A204.1 (cell line): Measurements from ENCODE around the gene SMURF2.
"Not testable (repeated sequence)": the region's sequence is repeated elsewhere in the genome, so short reads cannot be mapped to it uniquely, and the experiment has no call there.

ENCODE experiments used
- FAIRE-seq: peaks from 2 replicates; lab custom pipeline; 2012; peaks lifted over from hg19 to GRCh38; lab: Jason Lieb, UNC

SMURF2 gene

DNA sequence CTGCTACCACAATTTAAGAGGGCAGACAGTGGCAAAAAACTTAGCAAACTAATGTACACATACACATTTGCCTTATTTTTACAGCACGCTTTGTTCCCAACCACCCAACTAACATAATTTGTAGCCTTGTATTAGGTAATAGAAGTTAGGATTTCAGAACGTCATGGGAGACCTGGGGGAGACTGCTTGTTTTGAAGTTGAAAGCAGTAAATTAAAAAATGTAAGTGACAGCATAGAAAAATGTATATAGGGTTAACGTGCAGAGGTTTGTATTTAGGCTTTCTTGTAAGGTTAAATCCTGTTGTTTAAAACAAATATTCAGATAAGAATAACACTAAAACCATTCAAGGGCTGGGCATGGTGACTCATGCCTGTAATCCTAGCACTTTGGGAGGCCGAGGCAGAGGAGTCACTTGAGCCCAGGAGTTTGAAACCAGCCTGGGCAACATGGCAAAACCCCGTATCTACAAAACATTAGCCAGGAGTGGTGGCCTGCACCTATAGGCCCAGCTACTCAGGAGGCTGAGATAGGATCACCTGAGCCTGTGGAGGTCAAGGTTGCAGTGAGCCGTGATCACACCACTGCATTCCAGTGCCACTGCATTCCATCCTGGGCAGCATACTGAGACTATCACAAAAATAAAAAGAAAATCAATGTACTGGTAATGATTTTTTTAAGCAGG, 2.3 kb upstream of the SMURF2 start:
- FAIRE-seq, result not testable (repeated sequence)

DNA sequence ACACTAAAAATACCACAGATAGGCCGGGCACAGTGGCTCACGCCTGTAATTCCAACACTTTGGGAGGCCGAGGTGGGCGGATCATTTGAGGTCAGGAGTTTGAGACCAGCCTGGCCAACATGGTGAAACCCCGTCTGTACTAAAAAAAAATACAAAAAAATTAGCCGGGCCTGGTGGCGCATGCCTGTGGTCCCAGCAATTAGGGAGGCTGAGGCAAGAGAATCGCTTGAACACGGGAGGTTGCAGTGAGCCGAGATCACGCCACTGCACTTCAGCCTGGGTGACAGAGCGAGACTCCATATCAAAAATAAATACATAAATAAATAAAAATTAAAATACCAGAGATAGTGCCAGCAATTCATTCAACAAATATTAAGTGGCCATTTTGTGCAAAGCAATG, 1.7 kb upstream of the SMURF2 start:
- FAIRE-seq, result not testable (repeated sequence)

DNA sequence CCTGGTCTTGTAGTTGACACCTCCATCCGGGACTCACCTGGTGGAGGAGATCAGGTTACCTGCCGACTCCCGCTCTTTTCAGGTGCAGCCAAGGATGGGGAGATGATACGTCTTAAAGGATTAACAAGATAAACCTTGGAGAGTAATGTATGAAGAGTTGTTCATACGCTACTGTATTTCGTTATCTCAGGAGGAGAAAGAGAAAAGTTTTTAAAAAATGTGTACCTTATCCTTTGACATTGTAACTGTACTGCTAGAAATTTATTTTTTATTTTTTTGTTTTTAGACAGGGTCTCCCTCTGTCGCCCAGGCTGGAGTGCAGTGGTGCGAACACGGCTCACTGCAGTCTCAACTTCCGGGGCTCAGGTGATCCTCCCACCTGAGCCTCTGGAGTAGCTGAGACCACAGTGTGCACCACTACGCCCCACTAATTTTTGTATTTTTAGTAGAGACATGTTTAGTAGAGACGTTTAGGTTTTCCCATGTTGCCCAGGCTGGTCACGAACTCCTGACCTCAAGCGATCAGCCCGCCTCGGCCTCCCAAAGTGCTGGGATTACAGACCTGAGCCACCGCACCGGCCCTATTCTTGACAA, 764 bp upstream of the SMURF2 start:
- FAIRE-seq, result no peak

DNA sequence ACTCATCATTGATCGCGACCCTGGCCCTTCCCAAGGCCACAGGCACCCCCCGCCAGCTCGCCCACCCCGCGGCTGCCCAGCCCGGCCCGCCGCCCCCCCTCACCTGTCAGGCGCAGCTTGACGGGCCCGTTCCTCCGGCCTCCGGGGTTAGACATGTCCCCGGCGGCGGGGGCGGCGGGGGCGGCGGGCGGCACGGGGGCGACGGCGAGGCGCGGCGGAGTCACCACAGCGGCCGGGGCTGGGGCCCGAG, 456 bp downstream of the SMURF2 start:
- no peak for FAIRE-seq

DNA sequence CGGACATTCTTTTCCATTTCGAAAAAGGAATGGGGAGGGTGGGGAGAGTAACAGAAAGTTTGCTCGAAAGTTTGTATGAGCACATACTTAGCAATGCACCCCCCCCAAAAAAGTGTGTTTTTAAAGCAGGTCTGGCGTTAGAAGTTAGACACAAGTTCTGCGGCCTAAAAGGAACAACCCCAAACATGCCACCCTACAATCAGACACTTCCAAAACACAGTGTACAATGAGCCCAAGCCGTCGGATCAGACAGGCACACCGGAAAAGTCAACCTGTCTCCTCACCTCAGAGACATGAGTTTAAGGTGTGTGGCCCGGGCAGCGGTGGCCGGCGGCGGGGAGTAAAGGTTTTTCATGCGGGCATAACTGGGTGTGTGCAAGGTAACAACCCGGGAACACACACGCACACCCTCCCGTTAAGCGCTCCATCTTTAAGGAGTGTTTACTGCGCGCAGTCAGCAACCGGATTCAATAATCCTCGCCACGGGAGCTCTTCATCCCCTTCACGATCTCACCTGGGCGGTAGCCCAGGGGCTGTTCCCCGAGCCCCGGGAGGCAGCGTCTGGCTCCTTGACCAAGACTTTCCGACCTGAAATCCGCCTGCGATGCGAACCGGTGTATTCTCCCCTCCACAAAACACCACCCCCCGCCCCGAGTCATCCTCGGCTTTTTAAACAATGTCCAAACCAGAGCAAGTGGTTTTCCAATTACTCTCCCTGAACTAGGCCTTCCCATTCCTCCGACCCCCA, 955 bp downstream of the SMURF2 start:
- not testable (repeated sequence) for FAIRE-seq

DNA sequence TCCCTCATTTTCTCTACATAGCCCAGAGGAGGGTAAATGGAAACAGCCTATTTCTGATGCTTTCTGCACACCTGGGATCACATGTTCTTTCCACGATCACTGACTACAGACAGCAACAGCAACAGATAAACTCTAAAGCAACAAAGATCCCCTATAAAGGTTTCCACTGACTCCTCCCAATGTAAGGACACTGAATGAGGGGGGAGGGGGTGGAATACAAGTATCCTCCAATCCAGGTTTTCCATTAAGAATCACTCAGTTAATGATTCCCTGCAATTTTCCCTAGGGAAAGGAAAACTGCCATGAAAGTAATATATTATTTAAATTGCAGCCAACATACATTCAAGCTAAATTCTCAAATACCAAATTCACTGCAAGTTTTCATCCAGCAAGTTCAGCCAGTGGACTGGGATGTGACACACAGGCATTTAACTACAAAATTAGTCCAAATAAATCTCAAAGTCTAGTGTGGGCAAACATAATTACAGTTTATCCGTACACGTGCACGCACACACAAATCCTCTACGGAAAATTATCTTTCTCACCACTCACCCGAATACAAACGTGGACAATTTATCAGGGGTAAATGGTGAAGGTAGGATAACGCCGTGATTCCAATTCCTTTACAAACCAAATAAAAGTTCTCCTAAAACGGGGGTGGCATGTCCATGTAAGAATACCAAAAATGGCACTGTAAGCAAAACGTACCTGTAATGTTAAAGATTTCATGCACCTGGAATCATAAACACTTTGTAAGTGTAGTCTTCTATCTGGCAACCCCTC, 1.7 kb downstream of the SMURF2 start:
- FAIRE-seq, result not testable (repeated sequence)

DNA sequence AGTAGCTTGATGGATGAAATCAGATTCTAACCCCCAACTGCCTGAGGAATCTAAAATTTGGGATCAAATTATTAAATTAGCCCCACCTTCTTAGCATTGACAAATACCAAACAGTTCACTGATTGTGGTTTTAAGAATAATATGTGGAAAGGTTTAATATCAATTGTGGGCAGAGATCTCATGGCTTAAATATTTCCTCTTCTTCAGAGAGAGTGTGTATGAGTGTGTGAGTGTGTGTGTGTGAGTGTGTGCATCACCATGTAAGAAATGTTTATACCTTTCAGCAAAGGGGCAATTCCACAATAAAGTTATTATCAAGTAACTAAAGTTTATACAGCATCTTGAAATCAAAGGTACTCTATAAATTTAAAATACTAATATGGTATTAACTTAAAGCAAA, 3.2 kb downstream of the SMURF2 start:
- no peak for FAIRE-seq

DNA sequence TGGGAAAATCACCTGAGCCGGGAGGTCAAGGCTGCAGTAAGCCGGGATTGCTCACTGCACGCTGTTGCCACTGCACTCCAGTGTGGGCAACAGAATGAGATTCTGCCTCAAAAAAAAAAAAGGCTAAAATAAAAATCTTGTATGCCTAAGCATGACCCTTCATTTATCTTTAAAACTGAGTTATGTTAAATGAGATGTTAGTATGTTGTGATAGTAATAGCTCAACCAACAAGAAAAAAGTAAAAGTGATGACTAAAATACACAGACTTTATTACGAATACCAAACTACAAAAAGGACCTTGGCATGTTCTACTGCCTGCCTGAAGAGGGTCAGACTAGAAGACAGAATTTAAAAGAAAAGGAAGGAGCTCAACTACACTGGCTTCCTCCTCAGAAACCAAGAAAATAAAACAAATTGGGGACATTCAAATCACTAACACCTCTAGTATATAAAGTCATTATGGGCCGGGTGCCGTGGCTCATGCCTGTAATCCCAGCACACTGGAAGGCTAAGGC, 4.4 kb downstream of the SMURF2 start:
- FAIRE-seq, result no peak

DNA sequence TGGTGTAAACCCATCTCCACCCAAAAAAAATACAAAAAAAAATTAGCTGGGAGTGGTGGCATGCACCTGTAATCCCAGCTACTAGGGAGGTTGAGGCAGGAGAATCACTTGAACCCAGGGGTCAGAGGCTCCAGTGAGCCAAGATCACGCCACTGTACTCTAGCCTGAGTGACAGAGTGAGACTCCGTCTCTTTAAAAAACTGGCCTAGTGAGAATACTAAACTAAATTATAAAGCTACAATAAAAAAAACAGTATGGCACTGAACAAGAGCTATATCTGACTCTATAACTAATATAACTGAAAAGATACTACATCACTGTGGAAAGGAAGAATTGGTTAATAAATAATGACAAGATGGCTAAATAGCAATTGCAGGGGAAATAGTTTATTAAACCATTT, 6.4 kb downstream of the SMURF2 start:
- FAIRE-seq, result no peak

DNA sequence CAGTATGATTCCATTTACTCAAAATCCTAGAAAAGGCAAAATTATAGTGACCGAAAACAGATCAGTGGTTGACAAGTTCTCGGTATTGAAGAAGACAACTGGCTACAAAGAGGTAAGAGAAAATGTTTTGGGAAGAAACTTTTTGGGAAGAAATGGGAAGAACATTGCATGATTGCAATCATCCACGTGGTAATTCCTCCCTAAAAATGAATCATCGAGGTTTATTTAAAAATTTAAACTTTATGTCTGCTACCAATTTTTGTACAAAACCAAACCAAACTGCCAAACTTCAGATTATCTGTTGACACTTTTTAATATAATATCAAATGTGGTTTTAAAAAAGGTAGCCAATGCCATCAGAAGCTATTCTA, 8.1 kb downstream of the SMURF2 start:
- FAIRE-seq, result no peak

DNA sequence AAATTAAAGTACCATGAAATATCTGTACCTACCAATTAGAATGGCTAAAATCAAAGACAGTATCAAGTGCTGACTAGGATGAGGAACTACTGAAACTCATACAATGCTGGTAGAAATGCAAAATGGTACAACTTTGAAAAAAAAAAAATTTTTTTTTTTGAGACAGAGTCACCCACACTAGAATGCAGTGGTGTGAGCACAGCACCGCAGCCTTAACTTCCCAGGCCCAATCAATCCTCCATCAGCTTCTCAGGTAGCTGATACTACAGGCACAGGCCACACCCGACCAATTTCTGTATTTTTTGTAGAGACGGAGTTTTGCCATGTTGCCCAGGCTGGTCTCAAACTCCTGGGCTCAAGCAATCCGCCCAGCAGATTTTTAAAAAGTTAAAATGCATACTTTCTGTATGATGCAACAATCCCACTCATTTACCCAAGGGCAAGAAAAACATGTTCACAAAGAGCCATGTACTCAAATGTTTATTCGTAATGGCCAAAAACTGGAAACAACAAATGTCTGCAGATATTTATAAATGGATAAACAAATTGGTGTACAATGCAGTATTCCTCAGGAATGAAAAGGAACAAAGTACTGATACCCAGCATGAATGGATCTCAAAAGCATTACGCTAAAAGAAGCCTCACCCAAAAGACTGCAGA, 8.7 kb downstream of the SMURF2 start:
- no peak for FAIRE-seq

DNA sequence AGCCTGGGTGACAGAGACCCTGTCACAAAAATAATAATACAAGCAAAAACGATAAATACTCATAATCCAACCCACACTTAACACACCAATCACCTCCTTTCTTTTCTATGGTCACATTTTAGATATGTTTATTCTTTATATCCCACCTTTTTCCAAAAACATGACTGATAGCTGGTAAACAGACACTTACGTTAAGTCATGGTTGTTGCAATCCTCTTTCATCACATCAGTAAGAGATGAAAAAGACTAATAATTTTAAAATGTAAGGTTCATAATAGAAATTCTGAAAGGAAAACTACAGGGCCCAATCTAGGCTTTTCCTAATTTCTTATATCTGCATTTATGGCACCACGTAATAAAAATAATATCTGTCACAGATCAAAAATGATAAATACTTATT, 10.2 kb downstream of the SMURF2 start:
- FAIRE-seq, result no peak

DNA sequence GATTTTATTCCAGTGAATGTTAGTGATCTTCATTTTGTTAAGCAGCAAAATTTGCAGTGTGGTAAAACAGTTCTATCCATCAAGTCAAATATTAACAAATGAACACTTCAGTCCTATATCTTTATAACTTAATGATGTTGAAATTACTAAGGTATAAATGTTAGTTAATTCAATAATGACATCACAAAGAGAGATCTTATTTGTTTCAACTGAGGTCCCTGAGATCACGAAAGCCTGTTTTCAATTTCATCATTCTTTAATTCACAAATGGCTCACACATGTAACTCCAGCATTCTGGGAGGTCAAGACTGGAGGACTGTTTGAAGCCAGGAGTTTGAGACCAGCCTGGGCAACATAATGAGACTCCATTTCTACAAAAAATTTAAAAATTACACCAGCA, 13.9 kb downstream of the SMURF2 start:
- no peak for FAIRE-seq

DNA sequence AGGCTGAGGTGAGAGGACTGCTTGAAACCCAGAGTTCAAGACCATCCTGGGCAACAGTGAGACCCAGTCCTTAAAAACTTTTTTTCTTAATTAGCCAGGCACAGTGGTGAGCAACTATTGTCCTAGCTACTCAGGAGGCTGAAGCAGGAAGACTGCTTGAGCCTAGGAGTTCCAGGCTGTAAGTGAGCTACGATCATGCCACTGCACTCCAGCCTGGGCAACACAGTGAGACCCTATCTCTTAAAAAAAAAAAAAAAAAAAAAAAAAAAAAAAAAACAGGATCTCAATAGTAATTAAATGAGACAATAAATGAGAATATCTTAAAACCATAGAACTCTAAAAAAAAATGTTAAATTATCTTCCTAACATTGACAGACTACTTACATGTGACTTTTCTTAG, 14.3 kb downstream of the SMURF2 start:
- FAIRE-seq, result no peak

DNA sequence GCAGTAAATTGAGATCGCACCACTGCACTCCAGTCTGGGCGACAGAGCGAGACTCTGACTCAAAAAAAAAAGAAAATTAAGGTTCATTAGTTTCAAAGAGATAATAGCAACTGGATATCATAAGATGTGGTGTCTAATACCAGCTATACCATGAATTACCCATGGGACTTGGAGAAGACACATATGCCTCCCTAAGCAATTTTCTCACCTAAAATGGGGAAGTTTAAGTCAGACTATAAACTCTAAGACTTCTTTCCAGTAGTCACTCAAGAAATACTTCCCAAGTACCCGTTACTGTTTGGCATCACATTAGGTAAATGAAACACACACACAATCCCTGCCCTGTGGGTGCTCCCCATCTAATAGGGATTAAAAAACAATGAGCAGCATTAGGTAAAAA, 22.6 kb downstream of the SMURF2 start:
- no peak for FAIRE-seq

DNA sequence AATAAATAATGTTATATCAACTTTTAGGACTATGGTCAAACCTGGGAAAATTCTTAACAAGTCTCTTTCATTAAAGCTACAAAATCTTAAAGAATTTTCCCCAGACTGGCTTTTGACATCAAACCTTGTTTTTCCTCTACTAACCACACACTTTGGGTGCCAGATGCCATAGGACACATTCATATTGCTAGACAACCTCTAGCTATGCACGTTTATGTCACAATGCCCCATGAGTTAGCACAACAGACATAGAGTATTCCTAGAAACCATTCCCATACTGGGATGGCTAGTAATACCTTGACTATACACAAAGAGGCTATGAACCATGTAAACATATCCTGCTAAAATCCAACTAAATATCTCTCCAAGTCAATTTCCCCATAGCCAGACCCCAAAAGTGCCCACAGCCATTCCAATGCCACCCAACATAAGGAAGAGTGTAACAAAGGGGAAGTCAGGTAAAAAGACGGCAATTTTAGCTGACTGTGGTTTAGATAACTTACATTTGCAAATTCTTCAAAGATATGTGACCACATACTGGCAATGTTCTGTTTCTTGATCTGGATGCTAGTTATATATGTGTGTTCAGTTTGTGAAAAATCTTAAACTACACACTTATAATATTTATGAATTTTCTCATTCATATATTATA, 23.4 kb downstream of the SMURF2 start:
- no peak for FAIRE-seq

DNA sequence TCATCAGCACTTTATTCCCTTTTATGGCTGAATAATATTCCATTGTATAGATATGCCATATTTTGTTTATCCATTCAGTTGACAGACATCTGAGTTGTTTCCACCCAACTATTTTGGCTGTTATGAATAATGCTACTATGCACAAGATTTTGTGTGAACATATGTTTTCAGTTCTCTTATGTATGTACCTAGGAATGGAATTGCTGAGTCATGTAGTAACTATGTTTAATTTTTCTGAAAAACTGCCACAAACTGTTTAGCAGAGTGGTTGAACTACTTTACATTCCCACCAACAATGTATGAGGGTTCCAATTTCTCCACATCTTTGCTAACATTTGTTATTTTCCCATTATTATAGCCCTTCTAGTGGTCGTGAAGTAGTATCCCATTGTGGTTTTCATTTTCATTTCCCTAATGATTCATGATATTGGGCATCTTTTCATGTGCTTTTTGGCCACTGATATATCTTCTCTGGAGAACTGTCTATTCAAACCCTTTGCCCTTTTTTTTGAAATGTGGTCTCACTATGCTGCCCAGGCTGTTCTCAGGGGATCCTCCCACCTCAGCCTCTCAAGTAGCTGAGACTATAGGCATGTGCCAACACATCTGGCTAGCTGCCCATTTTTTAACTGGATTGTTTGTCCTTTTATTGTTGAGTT, 26.3 kb downstream of the SMURF2 start:
- no peak for FAIRE-seq

DNA sequence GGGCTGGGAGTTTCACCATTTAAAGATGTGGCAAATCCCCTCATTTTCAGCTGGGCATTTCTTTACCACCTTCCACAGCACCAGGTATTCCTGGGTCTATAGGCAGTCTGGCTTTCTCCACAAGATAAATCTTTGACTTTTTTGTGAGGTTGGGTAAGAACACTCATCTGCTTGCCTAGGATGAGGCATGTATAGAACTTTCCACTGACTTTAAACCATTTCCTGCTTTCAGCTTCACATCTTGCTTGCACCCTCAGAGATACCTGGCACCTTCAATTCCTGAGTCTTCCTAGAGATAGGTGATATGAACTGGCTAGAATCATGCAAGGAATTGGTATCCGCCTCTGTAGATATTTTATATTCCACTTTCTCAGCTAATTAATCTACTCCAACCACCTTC, 27.9 kb downstream of the SMURF2 start:
- FAIRE-seq, result no peak

DNA sequence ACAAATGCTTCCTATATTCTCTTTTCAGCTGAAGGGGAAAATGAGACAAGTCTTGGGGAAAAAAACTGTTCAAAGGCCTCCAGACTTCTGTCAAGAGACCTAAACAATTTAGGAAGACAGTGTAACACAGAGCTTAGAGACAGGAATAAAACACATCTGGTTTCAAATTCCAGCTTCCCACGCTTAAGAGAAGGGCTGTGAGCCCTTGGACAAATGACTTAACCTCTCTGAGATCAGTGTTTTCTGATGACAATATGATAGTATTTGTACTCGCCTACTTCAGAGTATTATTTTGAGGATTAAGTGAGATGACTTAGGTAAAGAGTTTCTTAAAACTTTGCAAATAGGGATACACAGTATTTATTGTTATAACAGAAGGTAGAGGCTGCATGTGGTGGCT, 29.5 kb downstream of the SMURF2 start:
- no peak for FAIRE-seq

DNA sequence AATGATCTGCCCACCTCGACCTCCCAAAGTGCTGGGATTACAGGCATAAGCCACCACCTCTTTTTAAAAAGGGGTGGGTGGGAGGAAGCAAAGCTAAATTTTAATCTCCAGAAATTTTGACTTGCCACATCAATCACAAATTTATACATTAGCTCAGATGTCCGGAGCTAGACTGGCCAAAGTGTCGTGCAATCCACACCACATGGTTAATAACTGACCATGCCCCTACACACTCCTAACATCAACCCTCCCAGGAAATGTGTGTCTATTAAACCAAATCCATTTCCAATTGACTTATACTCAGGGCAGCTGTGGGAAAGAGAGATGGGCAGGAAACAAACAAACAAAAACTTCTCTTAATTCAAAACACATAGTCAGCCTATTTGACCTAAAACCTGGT, 29.9 kb downstream of the SMURF2 start:
- FAIRE-seq, result no peak
